Effector memory CD8-positive, alpha-beta T cell (primary cell): ENCODE data around the gene FANCI.
A peak's percentile ranks its signal among the peaks of the same experiment; 100 is the strongest.

ENCODE experiments used
- ATAC-seq: fragments of 150-1000 bp; cut with Tn5 transposase; replicated peaks from 2 replicates; pipeline ENCODE4 v1.10.0; 2021; ENCODE audit warnings: mild to moderate bottlenecking, moderate library complexity
- DNase-seq, 3 experiments: peaks; one replicate each; pipeline ENCODE4 v3.0.0; 2021
- H3K27ac Mint-ChIP-seq, 2 donors: one replicate each; pipeline ENCODE4 v1.8.0; 2022; ENCODE audit warnings: mild to moderate bottlenecking in 2 of 2, mixed read lengths in 2 of 2, moderate library complexity in 2 of 2
- H3K27me3 Mint-ChIP-seq, 2 donors: one replicate each; pipeline ENCODE4 v1.8.0; 2022; ENCODE audit warnings: mixed read lengths in 2 of 2
- H3K36me3 Mint-ChIP-seq: one replicate; pipeline ENCODE4 v1.8.0; 2022; ENCODE audit warnings: mild to moderate bottlenecking, moderate library complexity, mixed read lengths; ENCODE audit not compliant: insufficient read depth
- H3K4me1 Mint-ChIP-seq, 2 donors: one replicate each; pipeline ENCODE4 v1.8.0; 2022; ENCODE audit warnings: low read depth in 2 of 2, mixed read lengths in 2 of 2
- H3K4me3 Mint-ChIP-seq, 2 donors: one replicate each; pipeline ENCODE4 v1.8.0; 2022; ENCODE audit warnings: mild to moderate bottlenecking in 2 of 2, mixed read lengths in 2 of 2, moderate library complexity in 2 of 2
- H3K9me3 Mint-ChIP-seq, 2 donors: one replicate each; pipeline ENCODE4 v1.8.0; 2022; ENCODE audit warnings: mixed read lengths in 2 of 2

The FANCI gene

GRCh38 chr15:89206908-89207331 lies 36.9 kb upstream of the FANCI start:
- ATAC-seq (peak; percentile 85), DNase-seq (peak; percentile 58 to 62 (median 58))
- no peak overlapping the region for H3K27ac Mint-ChIP-seq
- no peaks in the 10 kb centered on the region for H3K27me3 Mint-ChIP-seq
- H3K4me1 Mint-ChIP-seq = peaks cover 22 to 28% of the 10 kb centered on the region in 2 donors
- H3K4me3 Mint-ChIP-seq = peak overlapping the region in 1 of 2 donors; percentile 30
- H3K36me3 Mint-ChIP-seq = peaks cover 3% of the 10 kb centered on the region
- H3K9me3 Mint-ChIP-seq = no peaks in the 10 kb centered on the region

GRCh38 chr15:89208256-89208655 lies 35.5 kb upstream of the FANCI start:
- H3K4me1 Mint-ChIP-seq = peaks cover 22 to 28% of the 10 kb centered on the region in 2 donors
- ATAC-seq (no peak), DNase-seq (no peak)
- no peaks in the 10 kb centered on the region for H3K27me3 Mint-ChIP-seq
- peaks cover 3% of the 10 kb centered on the region for H3K36me3 Mint-ChIP-seq
- H3K4me3 Mint-ChIP-seq = no peak overlapping the region
- no peaks in the 10 kb centered on the region for H3K9me3 Mint-ChIP-seq
- no peak overlapping the region for H3K27ac Mint-ChIP-seq

DNA sequence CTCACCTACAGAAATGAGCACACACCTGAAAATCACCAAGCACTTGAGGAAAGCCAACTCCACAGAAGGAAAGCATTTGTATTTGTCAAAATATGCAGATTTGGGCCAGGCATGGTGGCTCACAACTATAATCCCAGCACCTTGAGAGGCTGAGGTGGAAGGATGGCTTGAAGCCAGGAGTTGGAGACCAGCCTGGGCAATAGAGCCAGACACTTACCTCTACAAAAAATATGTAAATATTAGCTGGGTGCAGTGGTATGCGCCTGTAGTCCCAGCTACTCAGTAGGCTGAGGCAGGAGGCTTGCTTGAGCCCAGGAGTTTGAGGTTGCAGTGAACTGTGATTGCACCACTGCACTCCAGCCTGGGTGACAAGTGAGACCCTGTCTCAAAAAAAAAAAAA lies 34.7 kb upstream of the FANCI start:
- Mint-ChIP-seq H3K27me3 (no peaks in the 10 kb centered on the region), H3K27ac (peak overlapping the region in 1 of 2 donors; percentile 32)

DNA sequence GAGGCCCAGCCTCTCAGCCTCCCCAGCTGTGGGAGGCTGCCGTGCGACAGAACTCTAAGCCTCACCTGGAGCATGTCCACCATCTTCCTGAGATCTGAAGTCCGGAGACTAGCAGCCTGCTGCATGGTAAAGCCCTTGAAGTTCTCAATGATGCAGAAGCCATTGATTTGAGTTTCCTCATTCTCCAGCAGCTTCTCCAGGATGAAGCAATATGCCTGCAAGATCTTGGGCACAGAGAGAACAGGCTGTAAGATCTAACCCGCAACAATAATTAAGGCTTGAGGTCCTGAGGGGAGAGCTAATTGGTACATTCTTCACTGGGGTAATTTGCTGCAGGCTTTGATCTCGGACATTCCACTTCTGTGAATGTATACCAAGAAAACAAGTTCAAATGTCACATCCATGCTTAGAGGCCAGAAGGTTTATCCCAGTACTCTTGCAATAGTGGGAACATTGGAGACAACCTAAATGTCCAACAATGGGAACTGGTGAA lies 32.1 kb upstream of the FANCI start:
- Mint-ChIP-seq H3K36me3 (peaks cover under 1% of the 10 kb centered on the region), H3K9me3 (no peaks in the 10 kb centered on the region), H3K4me1 (peaks cover 7 to 8% of the 10 kb centered on the region in 2 donors), H3K27ac (no peak overlapping the region), H3K27me3 (peaks cover 0 to 14% of the 10 kb centered on the region in 2 donors), H3K4me3 (no peak overlapping the region)
- no peak for DNase-seq
- ATAC-seq = no peak

More for the DNA sequence above, 34.7 kb upstream of the FANCI start:
- Mint-ChIP-seq H3K9me3 (no peaks in the 10 kb centered on the region), H3K4me1 (peaks cover 16 to 20% of the 10 kb centered on the region in 2 donors), H3K4me3 (no peak overlapping the region), H3K36me3 (peaks cover 3% of the 10 kb centered on the region)
- no peak for DNase-seq
- ATAC-seq = no peak

- H3K4me1 Mint-ChIP-seq = no peaks in the 10 kb centered on the region
- H3K27ac Mint-ChIP-seq = no peak overlapping the region
- peaks cover 5% of the 10 kb centered on the region for H3K36me3 Mint-ChIP-seq
- ATAC-seq = no peak
- H3K27me3 Mint-ChIP-seq = peaks cover 0 to 38% of the 10 kb centered on the region in 2 donors
- no peak overlapping the region for H3K4me3 Mint-ChIP-seq
- no peaks in the 10 kb centered on the region for H3K9me3 Mint-ChIP-seq
- no peak for DNase-seq
Measured at GRCh38 chr15:89215627-89216026, 28.2 kb upstream of the FANCI start.

GRCh38 chr15:89217031-89217430 lies 26.7 kb upstream of the FANCI start:
- Mint-ChIP-seq H3K36me3 (peaks cover 5% of the 10 kb centered on the region), H3K9me3 (no peaks in the 10 kb centered on the region), H3K4me1 (no peaks in the 10 kb centered on the region), H3K27ac (no peak overlapping the region), H3K4me3 (no peak overlapping the region), H3K27me3 (peaks cover 0 to 46% of the 10 kb centered on the region in 2 donors)
- no peak for ATAC-seq
- no peak for DNase-seq

DNA sequence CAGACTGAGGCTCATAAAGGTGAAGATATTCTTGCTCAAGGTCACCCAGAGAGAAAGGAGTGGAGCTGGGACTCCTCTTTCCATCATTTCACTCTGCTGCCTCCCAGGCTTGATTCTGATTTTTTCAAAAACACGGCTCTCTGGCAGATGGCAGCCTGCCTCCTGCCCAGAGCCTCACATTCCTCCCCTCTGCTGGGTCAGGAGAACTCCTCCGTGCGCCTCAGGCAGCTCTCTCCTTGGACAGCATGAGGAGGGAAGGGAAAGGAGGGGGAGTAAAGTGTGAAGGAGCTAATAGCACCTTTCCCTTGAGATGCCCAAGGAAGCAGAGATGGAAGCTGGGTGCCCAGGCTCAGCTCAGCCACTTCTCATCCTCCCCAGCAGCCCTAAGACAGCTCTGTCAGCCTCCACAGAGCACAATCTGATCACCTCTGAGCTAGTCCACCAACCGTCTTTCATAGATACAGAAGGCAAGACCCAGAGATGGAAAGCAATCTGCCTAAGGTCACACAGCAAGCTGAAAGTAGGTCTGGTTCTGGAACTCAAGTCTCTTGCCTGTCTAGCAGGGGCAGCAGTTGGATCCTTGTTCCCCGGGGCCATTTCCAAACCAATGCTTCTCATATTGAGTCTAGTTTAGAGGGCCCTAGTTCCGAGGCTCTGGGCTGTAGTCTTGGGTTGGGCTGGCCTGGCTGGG lies 25.9 kb upstream of the FANCI start:
- H3K9me3 Mint-ChIP-seq = no peaks in the 10 kb centered on the region
- H3K4me1 Mint-ChIP-seq = no peaks in the 10 kb centered on the region
- H3K27me3 Mint-ChIP-seq = peaks cover 0 to 54% of the 10 kb centered on the region in 2 donors
- no peak for DNase-seq
- H3K36me3 Mint-ChIP-seq = peaks cover 5% of the 10 kb centered on the region
- H3K27ac Mint-ChIP-seq = no peak overlapping the region
- no peak overlapping the region for H3K4me3 Mint-ChIP-seq
- ATAC-seq = no peak

DNA sequence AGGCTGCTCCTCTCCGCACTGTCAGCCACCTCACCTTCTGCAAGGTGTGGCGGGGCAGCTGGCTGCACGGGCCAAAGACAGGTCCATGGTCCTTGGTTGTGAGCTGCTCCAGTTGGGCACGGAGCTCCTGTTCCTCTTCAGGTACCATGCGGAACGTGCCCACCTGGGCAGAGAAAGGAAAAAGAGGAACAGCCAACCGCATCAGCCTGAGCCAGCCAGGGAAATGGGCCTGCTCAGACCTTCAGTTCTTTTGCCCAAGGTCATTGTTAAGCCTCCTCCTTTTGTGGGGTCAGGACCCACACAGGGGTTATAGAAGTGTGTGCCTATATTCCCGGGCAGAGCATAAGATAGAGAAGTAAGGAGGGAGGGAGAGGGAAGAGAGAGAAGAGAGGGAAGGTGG lies 25.2 kb upstream of the FANCI start:
- DNase-seq (no peak), ATAC-seq (no peak)
- Mint-ChIP-seq H3K36me3 (peaks cover 5% of the 10 kb centered on the region), H3K4me1 (no peaks in the 10 kb centered on the region), H3K4me3 (no peak overlapping the region), H3K27ac (no peak overlapping the region), H3K9me3 (no peaks in the 10 kb centered on the region), H3K27me3 (peaks cover 0 to 57% of the 10 kb centered on the region in 2 donors)

- Mint-ChIP-seq H3K27ac (no peak within 1 kb of the TSS), H3K27me3 (peaks cover 0 to 44% of the 10 kb centered on the region in 2 donors), H3K4me1 (no peaks in the 10 kb centered on the region), H3K9me3 (no peaks in the 10 kb centered on the region), H3K36me3 (peaks cover 5% of the 10 kb centered on the region), H3K4me3 (no peak within 1 kb of the TSS)
- ATAC-seq (no peak), DNase-seq (no peak)
Measured at GRCh38 chr15:89221543-89221942, 22.2 kb upstream of the FANCI start, which contains the start of gene RLBP1. Gene RLBP1, minus strand, starts transcription at chr15:89221579. Its CDS starts 2,604 bp downstream, at chr15:89218975.

DNA sequence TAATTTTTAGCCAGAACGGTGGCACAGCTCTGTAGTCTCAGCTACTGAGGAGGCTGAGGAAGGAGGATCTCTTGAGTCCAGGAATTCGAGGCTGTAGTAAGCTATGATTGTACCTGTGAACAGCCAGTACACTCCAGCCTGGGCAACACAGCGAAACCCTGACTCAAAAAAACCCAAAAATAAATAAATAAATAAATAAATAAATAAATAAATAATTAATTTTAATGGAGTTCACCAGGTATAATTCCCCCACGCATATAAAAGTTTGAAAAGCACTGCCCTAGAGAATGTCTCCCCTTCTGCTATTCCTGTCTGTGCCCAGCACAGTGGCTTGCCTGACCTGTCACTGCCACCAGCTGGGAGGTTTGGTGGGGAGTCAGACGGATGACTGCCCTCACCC lies 18.2 kb upstream of the FANCI start:
- ATAC-seq (no peak), DNase-seq (no peak)
- no peaks in the 10 kb centered on the region for H3K4me1 Mint-ChIP-seq
- H3K27me3 Mint-ChIP-seq = peaks cover 10 to 42% of the 10 kb centered on the region in 2 donors
- no peaks in the 10 kb centered on the region for H3K36me3 Mint-ChIP-seq
- no peak overlapping the region for H3K27ac Mint-ChIP-seq
- no peak overlapping the region for H3K4me3 Mint-ChIP-seq
- H3K9me3 Mint-ChIP-seq = no peaks in the 10 kb centered on the region

- ATAC-seq (no peak), DNase-seq (no peak)
- Mint-ChIP-seq H3K9me3 (no peaks in the 10 kb centered on the region), H3K4me1 (no peaks in the 10 kb centered on the region), H3K4me3 (no peak overlapping the region), H3K36me3 (no peaks in the 10 kb centered on the region), H3K27ac (no peak overlapping the region), H3K27me3 (peaks cover 14 to 42% of the 10 kb centered on the region in 2 donors)
Measured at GRCh38 chr15:89226359-89227221, 17.2 kb upstream of the FANCI start.

- no peak overlapping the region for H3K4me3 Mint-ChIP-seq
- DNase-seq (no peak), ATAC-seq (no peak)
- peaks cover 19 to 34% of the 10 kb centered on the region in 2 donors for H3K27me3 Mint-ChIP-seq
- H3K27ac Mint-ChIP-seq = no peak overlapping the region
- H3K36me3 Mint-ChIP-seq = no peaks in the 10 kb centered on the region
- H3K4me1 Mint-ChIP-seq = no peaks in the 10 kb centered on the region
- no peaks in the 10 kb centered on the region for H3K9me3 Mint-ChIP-seq
Measured at GRCh38 chr15:89227425-89227824, 16.4 kb upstream of the FANCI start.

DNA sequence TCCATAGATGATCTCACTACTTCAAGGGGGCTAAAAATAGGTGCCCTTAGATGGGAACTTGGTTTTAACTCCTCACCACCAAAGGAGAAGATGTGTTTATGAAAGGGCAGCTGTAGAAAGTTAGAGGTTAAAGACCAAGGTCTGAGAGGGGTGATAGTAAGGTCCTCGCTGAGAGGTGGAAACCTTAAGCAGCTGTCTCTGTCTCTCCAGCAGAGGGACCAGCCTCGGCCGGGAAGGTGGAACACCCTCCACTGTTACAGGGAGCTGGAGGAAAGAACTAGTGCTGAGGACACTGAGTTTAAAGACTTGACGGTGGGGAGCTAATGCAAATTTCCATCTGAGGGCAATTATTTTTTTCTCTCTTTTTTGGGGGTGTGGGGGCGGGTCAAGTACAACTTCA lies 13.5 kb upstream of the FANCI start:
- Mint-ChIP-seq H3K4me1 (no peaks in the 10 kb centered on the region), H3K27ac (no peak overlapping the region), H3K27me3 (peaks cover 34 to 42% of the 10 kb centered on the region in 2 donors), H3K9me3 (no peaks in the 10 kb centered on the region), H3K4me3 (no peak overlapping the region), H3K36me3 (no peaks in the 10 kb centered on the region)
- DNase-seq (no peak), ATAC-seq (no peak)
